GM12878 (cell line): ENCODE results near the gene PLEKHG2.

ENCODE experiments used
- EZH2 ChIP-seq: IDR thresholded peaks from 2 replicates; pipeline ENCODE4 v1.6.1; 2012; ENCODE audit warnings: low read depth, mild to moderate bottlenecking, control low read depth, inconsistent platforms, low read length, borderline replicate concordance; ENCODE audit not compliant: control insufficient read depth
- MXI1 ChIP-seq: fragments of 150-350 bp; IDR thresholded peaks from 2 replicates; pipeline ENCODE4 v1.6.1; 2011; ENCODE audit warnings: low read depth, mild to moderate bottlenecking, inconsistent platforms, low read length, improper control_type of control experiment
- NFYA ChIP-seq: IDR thresholded peaks from 2 replicates; pipeline ENCODE4 v1.6.1; 2011; ENCODE audit warnings: low read depth, mild to moderate bottlenecking, low read length, improper control_type of control experiment, borderline replicate concordance
- POLR2AphosphoS5 ChIP-seq: IDR thresholded peaks from 2 replicates; pipeline ENCODE4 v1.6.1; 2011; ENCODE audit warnings: mild to moderate bottlenecking, low read length, inconsistent platforms
- TF ChIP-seq, protein P1 (sequence below): IDR thresholded peaks from 2 replicates; pipeline ENCODE4 v1.6.1; 2012; ENCODE audit warnings: mild to moderate bottlenecking, low read depth, low read length

DNA sequence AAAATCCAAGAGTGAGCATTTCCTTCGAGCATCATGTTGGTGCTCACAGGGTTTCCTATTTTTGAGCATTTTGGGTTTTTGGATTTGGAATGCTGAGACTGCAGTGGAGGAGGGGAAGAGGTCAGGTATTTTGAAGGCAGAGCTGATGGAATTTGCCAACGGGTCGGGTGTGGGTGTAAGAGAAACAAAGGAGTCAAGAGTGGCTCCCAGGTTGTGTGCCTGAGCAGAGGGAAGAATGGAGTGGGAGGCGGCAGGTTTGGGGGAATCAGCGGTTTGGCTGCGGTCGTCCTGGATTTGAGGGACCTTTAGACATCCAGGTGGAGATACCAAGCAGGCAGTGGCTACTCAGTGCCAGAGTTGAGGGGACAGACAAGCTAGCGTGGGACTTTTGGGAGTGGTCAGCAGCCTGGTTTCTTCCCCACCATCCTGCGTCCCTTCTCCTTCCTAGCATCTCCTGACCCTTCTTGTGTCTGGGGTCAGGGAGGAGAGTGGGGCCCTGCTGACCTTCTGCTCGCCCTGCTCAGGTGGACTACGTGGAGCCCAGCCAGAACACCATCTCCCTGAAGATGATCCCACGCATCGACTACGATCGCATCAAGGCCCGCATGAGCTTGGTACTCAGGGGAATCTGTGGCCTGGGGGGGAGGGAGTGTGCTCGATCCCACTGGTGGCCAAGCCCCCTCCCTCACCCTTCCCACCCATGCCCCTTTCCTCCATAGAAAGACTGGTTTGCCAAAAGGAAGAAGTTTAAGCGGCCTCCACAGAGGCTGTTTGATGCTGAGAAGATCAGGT, 53.7 kb downstream of the PLEKHG2 start:
- TF ChIP-seq MXI1 (no peak), NFYA (no peak), POLR2AphosphoS5 (no peak), EZH2 (no peak)
- TF ChIP-seq, protein P1, sequence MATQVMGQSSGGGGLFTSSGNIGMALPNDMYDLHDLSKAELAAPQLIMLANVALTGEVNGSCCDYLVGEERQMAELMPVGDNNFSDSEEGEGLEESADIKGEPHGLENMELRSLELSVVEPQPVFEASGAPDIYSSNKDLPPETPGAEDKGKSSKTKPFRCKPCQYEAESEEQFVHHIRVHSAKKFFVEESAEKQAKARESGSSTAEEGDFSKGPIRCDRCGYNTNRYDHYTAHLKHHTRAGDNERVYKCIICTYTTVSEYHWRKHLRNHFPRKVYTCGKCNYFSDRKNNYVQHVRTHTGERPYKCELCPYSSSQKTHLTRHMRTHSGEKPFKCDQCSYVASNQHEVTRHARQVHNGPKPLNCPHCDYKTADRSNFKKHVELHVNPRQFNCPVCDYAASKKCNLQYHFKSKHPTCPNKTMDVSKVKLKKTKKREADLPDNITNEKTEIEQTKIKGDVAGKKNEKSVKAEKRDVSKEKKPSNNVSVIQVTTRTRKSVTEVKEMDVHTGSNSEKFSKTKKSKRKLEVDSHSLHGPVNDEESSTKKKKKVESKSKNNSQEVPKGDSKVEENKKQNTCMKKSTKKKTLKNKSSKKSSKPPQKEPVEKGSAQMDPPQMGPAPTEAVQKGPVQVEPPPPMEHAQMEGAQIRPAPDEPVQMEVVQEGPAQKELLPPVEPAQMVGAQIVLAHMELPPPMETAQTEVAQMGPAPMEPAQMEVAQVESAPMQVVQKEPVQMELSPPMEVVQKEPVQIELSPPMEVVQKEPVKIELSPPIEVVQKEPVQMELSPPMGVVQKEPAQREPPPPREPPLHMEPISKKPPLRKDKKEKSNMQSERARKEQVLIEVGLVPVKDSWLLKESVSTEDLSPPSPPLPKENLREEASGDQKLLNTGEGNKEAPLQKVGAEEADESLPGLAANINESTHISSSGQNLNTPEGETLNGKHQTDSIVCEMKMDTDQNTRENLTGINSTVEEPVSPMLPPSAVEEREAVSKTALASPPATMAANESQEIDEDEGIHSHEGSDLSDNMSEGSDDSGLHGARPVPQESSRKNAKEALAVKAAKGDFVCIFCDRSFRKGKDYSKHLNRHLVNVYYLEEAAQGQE: no peak
